GM04504 (cell line): ENCODE data around the gene CLPX.
"Not testable (repeated sequence)": the region's sequence is repeated elsewhere in the genome, so short reads cannot be mapped to it uniquely, and the experiment has no call there.

Experiments
- DNase-seq: peaks from one replicate; pipeline ENCODE4 v3.0.0-alpha.2; 2012; ENCODE audit warnings: low read depth

The CLPX gene

DNA sequence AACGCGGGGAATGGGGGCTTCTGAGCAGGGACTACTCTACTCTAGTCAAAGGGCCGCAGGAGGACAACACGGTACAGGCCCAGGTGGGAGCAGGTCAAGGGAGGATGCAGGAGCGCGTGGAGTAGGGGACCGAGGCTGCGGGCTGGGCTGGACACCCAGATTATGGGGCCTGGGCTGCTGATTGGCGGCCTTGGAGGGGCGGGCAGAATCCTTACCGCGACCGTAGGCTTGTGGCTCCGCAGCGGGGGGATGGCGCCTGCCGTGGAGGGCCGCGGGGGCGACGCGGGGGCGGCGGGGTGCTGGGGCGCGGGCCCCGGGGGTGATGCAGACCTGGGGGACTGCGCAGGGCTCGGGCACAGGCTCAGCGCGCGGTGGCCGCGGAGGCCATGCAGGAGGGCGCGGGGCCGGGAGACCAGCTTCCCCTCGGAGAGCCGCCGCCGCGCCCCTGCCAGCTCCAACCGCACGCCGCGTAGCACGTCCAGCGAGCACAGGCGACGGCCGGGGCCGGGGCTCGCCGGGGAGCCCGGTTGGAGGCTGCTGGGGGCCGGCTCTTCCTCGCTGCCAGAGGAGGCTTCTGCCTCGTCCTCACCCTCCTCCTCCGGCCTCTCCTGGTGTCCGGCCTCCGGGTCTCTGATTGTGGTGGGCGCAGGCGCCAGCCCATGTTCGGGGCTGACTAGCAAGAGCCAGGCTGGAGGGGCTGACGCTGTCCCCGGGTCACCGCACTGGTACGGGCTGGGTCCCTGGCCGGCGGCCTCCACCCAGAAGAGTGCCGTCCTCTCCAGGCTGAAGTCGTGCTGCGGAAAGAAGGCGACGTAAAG is 83.0 kb downstream of the CLPX start:
- DNase-seq, result no peak

DNA sequence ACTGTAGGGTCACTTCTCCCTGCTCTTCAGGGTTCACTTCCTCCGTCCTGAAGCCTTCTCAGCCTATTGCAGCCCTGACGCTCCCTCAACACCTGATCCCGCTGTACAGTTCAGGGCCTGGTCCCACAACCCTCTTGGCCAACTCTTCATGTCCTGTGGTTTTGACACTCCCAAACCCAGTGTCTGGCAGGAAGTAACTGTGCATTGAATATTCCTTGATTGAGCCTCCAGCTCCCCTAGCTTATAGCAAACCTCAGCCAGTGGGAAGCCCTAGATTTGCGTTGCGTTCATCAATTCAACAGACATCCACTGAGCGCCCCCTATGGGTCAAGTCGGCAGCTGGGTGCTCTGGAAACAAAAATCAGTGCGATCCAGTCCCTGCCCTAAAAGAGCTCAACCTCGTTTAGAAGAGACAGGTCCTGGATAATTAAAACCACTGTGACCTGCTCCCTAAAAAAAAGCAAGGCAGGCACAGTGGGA is 83.7 kb downstream of the CLPX start:
- no peak for DNase-seq

DNA sequence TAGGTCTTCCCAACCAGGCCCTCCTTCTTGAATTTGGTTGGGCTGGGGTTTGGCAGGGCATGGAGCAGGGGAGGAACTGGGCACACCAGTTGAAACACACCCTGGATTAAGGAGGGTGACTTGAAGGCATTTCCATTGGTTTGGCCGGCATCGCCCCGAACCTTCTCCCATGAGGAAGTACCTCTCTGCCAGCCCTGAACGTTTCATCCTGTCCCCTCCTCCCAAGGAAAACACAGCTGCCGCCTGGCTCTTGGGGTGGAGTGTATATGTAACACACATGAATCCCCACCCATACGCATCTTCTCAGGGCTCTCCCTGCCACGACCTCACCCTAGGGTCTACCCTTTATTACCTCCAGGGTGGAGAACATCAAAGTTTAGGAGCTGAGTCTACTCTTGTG is 84.7 kb downstream of the CLPX start:
- DNase-seq, result no peak

DNA sequence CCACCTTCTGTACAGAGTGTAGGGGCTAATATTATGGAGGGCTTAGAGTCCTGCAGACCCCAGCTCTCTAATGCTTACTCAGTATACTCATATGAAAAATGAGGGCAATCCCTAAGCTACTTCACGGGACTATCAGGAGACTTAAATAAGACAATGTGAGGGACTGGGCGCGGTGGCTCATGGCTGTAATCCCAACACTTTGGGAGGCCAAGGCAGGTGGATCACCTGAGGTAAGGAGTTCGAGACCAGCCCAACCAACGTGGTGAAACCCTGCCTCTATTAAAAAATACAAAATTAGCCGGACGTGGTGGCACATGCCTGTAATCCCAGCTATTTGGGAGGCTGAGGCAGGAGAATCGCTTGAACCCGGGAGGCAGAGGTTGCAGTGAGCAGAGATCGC is 85.3 kb downstream of the CLPX start:
- not testable (repeated sequence) for DNase-seq

DNA sequence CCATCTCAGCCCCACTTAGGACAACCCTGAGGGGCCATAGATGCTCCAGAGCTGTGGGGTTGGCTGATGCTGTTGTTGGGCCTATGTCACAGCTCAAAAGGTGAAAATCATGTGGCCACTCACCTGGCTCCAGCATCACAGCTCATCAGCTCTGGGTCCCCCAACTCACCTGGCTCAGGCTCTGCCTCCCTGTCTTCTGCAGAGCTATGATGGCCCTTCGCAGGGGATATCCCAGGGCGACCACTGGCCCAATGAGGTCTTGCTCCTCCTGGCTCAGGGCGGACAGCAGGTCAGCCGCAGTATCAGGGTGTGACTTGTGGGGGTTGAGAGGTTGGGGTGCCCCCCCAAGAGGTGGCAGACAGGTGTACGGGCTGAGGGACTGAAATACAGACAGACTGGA is 85.8 kb downstream of the CLPX start:
- DNase-seq, result no peak
